Gastroesophageal sphincter (tissue), 3 donors: ENCODE data around the gene RFTN1.

Experiments
- CTCF ChIP-seq, 4 experiments: fragments of 200-600 bp in 2 of 4; fragments of 450-650 bp in 2 of 4; sonication (generic) in 1 of 4; IDR thresholded peaks; one replicate each; pipeline ENCODE4 v1.5.1; 2017 to 2019; ENCODE audit warnings: antibody characterized with exemption in 4 of 4, mild to moderate bottlenecking in 2 of 4, moderate library complexity in 2 of 4
- POLR2AphosphoS5 ChIP-seq: sonication (generic); formaldehyde crosslinking; IDR thresholded peaks from one replicate; pipeline ENCODE4 v1.6.1; 2017; ENCODE audit warnings: antibody characterized with exemption

GRCh38 chr3:16357186-16358121 lies 156.0 kb downstream of the RFTN1 start:
- no peak for TF ChIP-seq CTCF (IDR thresholded peaks at IDR 0.05)
- TF ChIP-seq POLR2AphosphoS5: no peak
